HG02938 (cell line): Measurements from ENCODE around the gene ZFYVE1.
"Not testable (repeated sequence)": the region's sequence is repeated elsewhere in the genome, so short reads cannot be mapped to it uniquely, and the experiment has no call there.

ENCODE experiments used
- ATAC-seq: cut with Tn5 transposase; IDR thresholded peaks from one replicate; pipeline ENCODE4 v1.9.1; 2021; ENCODE audit warnings: mild to moderate bottlenecking, moderate library complexity; ENCODE audit not compliant: unreplicated experiment

The ZFYVE1 gene

DNA sequence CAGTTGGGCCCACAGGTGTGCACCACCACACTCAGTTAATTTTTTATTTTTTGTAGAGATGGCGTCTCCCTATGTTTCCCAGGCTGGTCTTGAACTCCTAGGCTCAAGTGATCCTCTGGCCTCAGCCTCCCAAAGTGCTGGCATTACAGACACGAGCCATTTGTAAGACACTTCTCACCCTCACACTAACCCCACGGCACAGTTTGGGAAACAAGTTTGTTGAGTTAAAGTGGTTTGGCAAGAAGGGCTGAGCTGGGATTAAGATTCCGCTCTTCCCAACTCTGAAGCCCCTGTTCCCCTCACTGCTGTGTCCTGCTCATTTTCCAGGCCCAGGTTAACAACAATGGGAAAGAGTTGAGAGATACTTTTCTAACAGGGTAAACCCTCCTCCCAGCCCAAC lies 65.9 kb downstream of the ZFYVE1 start:
- ATAC-seq: not testable (repeated sequence)

DNA sequence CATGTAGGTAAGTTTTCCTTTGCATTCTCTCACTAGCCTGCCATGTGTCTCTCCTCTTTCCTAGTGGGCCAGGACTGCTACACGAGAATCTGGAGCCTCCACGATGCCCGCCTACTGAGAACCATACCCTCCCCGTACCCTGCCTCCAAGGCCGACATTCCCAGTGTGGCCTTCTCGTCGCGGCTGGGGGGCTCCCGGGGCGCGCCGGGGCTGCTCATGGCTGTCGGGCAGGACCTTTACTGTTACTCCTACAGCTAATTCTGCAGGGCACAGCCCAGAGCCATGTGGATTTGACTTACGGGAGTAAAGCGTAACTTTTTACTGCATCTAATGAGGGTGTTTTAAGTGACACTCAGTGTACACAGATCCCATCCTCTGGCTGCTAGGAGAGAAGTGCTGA lies 68.4 kb downstream of the ZFYVE1 start:
- ATAC-seq: no peak

DNA sequence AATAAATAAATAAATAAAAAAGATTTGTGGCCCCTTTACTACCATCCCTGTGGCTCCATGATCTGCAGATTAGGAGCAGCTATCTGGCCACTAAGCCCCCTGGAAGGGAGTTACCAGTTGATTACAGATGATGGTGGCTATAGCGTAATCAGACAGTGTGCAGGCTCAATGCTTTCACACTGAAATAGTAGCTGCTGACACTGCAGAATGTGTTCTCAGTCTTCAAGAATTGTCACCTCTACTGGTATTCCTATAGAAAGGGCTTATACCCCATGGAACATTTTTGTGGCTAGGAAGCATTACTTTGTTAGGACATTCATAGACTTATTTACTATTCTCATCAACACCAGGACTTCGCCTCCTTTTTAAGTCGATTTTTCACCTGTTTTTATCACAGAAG lies 69.7 kb downstream of the ZFYVE1 start:
- ATAC-seq: no peak

DNA sequence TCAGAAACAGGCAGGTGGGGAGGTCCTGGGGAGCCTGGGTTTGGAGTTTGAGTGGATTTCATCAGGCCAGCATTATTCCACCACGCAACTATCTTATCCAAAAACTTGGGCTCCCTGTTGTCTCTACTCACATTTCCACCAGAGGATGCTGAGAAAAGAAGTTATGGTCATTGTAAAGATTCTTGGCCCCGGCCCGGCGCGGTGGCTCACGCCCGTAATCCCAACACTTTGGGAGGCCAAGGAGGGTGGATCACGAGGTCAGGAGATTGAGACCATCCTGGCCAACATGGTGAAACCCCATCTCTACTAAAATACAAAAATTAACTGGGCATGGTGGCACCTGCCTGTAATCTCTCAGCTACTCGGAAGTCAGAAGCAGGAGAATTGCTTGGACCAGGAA lies 70.2 kb downstream of the ZFYVE1 start:
- not testable (repeated sequence) for ATAC-seq

- no peak for ATAC-seq
Observed at GRCh38 chr14:72952171-72952570, 74.7 kb downstream of the ZFYVE1 start.

DNA sequence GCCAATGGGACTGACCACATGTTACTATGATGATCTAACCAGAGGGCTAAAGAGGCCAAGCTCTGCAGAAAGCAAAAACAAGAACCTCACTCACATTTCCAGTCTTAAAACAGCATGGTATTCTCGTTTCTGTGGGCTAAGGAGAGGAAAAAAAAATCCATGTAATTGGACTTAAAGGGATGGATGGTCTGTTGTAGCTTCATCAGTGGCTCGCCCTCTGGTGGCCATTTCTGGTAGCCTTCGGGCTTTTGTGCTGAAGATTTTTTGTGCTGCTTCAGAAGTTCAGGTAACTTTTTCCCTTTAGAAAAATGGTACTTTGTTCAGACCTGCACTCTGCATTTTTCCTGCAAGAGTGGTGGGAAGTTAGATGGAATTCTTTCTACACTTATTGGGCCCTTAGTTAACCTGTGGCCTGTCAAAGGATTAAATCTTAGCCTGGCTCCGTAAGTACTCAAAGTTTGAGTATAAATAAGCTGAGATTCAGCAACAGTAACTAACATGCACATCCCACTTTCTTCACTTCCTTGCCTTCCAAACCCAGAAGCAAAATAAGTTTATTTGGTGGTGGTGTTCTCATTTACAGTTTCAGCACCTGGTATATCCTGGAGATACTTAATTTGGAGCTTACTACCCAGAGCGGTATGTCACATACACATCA lies 78.3 kb downstream of the ZFYVE1 start:
- ATAC-seq: no peak

GRCh38 chr14:72947366-72948160 lies 79.3 kb downstream of the ZFYVE1 start:
- ATAC-seq: no peak

- ATAC-seq: no peak
Observed at GRCh38 chr14:72946491-72946890, 80.4 kb downstream of the ZFYVE1 start.

- no peak for ATAC-seq
Observed at GRCh38 chr14:72945356-72946027, 81.4 kb downstream of the ZFYVE1 start.

GRCh38 chr14:72943876-72944430 lies 83.0 kb downstream of the ZFYVE1 start:
- ATAC-seq: no peak

DNA sequence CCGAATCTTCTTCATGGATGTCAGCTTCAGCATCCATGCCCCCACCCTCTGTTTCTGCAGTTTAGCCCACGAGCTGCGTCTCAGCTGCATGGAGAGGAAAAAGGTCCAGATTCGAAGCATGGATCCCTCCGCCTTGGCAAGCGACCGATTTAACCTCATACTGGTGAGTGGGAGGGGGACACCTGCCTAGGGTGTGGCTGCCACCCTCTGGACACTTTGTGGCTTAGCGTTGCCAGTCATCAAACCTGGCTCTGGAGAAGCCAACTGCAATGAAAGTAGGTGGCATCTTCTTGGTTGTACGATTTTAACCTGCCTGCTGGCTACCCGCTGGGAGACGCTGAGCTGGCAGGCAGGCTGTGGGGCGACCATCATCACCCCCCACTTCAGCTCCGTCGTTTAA lies 84.0 kb downstream of the ZFYVE1 start:
- ATAC-seq: no peak

DNA sequence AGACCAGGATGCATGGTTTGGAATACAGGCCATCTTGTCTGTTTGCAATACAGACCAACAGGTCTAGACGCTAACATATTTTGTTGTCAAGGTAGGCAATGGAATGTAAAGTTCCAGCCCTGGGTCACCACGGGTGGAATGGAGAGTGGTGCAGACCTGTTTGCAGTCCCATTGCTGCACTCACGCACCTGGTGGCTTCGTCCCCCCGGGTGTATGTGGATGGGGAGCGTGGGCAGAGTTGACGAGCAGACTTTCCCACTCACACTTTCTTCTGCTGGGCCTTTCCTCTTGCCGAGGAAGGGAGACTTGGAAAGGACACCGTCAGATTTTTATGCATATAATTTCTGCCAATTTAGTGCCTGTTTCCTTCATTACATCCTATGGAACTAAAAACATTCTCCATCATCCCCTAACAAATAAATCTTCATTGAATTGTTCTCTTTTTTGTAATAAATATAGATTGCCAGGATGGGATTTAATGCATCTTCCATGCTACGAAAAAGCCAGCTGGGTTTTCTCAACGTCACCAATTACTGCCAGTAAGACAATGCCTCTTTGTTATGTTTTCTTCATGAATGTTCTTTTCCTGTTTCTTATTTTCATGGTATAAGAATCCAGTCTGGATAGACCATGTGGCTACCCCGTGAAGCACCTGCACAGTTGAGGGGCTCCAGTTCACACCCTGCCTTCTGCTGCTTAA lies 85.5 kb downstream of the ZFYVE1 start:
- no peak for ATAC-seq

DNA sequence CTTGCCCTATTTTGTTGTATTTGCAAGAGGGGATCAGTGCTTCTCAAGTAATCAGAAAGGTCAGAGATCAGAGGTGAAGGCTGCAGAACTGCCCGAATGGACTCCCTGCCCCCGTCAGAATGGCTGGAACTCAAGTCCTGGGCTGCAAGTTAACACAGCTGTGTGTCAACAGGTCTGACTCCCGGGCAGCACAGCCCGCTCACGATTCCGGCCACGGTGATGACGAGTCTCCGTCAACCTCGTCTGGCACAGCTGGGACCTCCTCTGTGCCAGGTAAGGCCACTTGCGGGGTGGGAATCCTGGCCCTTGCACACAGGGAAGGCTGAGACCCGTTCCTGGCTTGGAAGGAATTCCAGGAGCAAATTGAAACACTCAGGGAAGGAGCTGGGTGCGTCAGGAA lies 87.3 kb downstream of the ZFYVE1 start:
- ATAC-seq: no peak

GRCh38 chr14:72932893-72933292 lies 94.0 kb downstream of the ZFYVE1 start:
- ATAC-seq: no peak

DNA sequence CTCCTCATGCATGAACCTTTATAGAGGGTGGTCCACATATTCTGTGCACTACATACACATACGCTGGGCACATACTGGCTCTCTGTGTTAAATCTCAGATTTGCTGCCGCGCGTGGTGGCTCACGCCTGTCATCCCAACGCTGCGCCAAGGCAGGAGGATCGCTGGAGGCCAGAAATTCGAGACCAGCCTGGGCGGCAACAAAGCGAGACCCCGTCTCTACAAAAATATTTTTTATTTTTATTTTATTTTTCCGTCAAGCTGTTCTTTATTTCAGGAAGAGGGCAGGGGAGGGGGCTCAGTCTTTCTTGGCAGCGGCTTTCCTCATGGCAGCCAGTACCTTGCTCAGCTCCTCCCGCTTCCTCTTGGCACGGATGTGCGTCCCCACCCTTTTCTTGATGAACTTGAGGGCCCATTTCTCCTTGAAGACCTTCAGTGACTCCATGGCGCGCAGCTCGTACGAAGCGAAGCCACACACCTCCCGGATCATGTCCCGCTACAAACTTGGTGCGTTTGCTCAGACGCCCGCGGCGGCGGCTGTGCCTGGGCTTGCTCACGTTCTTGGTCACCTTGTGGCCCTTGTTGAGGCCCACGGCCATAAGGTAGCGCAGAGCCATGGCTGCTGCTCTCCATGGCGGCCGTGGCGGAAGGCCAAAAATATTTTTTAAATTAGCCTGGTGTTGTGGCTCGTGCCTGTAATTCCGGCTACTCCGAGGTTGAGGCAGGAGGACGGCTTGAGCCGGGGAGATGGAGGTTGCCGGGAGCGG lies 97.4 kb downstream of the ZFYVE1 start:
- no peak for ATAC-seq

- ATAC-seq: no peak
Observed at GRCh38 chr14:72928872-72929271, 98.0 kb downstream of the ZFYVE1 start.

DNA sequence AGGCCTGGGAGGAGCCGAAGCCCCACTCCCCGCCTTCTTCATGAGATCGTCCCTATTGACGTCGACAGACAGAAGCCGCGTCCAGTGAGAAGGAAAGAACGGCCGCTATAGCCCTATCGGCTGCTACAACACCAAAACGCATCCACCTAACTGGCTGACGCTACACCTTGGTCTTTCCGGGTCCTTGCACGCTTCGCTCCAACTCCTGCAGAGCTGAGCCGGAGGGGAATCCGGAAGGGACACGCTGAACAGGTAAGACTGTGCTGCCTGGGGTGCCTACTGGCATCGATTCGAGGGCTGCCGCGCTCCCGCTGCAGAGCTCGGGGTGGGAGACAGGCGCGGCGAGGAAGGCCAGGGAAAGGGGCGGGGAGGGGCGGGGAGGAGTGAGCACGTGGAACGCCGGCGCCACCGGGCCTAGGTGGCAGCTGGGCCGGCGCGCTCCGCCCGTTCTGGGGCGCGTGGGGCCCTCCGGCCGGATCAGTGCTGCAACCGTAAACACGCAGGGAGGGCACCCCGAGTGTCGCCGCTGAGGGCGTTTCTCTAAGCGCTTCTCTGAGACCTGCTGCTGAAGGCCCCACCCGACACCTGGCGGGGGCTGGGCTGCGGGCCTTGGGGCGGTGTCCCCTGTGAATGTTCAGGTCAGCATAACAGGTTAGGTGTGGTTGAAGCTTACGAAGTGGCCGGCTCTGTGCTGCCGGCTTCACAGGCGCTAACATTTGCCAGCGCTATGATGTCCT lies 100.4 kb downstream of the ZFYVE1 start, which contains the start of gene DCAF4:
TSS of gene DCAF4 (plus strand) at position 173 of the 737 bp plus-strand sequence. CDS start 11,515 bp downstream, outside the sequence.
- peak; percentile 96 for ATAC-seq

- peak; percentile 17 for ATAC-seq
Observed at GRCh38 chr14:72925815-72926291, 101.1 kb downstream of the ZFYVE1 start.

GRCh38 chr14:72925171-72925759 lies 101.6 kb downstream of the ZFYVE1 start:
- ATAC-seq: no peak
